EH (cell line): ENCODE results near the gene MN1.

Experiments used
- DNase-seq: peaks from one replicate; pipeline ENCODE4 v3.0.0-alpha.2; 2015; ENCODE audit warnings: low read depth

Gene MN1

DNA sequence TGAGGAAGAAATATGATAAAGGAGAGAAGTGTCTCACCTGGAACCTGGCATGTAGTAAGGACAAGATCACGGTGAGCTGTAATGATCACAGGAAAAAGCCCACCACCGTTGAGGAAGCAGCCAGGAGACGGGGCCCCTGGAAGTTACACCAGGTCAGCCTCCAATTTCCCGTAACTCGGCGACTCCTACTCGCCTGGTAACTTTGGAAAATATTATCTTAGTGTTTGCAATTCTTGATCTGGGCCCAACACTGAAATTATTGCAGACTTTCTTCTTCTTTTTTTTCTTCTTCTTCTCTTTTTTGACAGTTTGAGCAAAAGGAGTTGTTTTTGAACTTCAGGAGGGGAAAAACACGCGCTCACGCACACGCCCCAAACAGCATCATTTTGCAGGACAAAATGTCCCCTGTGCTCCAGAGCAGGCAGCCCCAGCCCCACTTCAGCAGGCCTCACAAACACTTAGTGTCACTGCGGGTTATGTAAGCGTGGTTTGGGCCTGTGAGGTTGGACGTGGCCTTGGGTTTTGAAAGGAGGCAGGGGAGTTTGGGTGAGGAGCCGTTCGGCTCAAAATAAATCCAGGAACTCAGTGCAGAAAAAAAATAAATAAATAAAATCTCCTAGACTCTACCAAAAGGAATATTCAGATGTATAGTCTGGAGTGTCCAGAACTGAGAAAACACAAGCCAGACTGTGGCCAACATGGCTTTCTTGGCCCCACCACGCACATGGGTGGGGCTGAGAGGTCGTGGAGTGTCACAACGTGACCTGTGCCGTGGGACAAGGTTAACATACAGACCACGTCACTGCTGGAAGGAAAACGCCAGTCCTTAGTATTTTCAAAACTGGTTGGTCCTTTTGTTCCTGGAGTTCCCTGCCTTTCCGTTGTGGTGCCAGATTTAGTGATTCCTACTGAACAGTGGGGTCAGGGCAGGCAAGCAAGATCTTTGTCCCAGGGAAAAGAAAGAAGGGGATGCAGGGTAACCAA, 26.3 kb upstream of the MN1 start:
- no peak for DNase-seq

DNA sequence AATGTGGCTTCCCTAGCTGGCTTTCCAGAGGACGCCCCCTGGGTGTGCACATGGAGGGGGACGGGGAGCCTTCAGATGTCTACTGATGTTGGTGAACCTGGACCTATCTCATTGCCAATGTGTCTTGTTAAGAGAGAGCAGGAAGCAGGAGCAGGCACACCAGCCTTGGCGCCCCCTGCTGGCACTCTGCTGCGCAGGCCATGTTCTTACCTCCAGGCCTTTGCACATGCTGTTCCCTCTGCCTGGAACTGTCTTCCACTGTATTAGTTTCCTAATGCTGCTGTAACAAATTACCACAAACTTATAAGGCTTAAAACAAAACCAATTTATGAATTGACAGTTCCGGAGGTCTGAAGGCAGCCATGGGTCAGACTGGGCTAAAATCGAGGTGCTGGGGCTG, 23.6 kb upstream of the MN1 start:
- no peak for DNase-seq

DNA sequence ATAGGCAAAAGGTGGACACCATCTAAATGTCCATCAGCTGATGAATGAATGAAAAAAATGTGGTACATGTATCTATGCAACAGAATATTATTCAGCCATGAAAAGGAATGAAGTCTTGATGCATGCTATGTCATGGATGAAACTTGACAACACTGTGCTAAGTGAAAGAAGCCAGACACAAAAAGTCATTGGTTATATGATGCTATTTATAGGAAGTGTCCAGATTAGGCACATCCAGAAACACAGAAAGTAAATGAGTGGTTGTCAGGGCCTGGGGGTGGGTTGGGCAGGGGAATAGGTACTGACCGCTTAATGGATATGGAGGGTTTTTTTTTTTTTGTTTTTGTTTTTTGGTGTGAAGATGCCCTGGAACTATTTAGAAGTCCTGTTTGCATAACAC, 21.7 kb upstream of the MN1 start:
- DNase-seq: no peak

DNA sequence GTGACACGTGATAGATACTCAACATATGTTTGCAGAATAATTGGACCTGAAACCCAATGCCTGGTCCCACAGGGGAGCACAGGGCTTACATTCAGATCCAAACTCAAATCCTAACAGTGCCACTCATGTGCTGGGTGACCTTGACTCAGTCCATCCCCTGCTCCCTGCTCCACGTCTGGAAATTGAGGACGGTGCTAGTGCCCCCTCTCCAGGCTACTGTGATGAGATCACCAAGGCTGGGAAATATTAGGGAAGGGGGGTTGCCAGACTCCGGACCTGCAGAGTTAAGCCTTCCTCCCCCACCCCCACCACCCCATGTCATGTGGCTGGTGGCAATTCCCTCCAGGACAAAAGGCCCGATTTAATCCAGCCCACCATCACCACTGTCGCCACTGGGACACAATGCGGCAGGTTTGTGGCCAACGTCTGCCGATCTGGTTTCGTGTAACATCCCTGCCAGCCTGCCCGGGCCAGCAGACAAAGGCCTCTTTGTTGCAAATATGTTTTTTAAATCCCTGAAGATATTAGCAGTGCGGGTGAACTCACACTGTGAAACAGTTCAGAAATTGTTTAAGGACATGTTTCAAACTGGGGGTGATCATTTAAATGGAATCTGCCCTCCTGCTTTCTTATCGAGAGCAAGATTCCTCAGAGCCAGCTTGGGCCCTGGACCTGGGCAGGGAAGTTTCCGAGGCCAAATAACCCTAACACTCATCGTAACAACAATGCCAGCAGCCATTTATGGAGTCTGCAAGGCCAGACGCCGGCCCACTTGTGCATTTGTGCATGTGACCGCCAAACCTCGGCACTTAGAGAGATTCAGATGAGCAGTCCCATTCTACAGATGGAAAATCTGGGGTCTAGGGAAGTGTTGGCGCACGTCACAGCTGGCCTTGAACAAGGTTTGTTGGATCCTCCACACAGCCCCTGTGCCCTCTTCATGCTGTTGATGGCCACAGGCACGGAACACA, 19.6 kb upstream of the MN1 start:
- DNase-seq: no peak

DNA sequence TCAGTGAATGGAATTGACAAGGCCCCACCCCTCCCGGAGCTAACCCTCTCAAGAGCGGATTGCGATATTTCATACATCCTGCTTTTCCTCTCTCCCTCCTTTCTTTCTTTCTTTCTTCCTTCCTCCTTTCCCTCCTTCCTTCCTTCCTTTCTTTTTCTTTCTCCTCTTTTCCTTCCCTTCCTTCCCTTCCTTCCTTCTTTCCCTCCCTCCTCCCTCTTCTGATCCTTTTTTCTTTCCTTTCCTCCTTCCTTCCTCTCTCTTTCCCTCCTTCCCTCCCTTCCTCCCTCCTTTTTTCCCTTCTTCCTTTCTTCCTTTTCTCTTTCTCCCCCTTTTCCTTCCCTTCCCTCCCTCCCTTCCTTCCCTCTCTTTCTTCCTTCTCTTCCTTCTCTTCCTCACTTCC, 15.0 kb upstream of the MN1 start:
- no peak for DNase-seq

DNA sequence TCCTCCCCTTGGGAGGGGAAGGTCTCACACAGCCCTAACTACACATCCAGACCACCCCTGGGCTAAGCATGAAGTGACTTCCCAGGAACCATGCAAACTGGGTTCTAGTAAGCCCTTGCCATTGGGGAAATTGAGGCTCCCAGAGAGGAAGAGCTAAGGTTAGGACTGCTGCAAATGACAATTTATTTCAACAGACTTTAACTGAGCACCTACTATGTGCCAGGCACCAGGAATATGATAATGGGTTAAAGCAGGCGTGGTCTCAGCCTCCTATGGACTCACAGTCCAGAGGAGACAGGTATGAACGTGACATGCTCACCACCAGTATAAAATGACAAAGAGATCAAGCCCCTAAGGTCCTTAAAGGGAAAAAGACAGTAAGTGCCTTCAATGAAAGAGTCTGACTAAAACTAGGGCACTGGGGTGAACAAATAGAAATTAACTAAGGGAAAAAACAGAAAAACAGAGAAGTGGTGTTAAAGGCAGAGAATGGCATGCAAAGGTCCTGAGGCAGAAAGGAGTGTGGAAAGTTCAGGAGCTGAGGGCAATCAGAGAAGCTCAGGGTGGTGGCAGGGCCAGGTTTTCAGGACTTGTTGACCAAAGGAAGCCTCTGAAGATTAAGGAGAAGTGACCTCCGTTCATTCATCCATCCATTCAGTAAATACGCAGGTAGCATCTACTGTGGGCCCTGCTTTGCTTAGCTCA, 14.4 kb upstream of the MN1 start:
- DNase-seq: no peak

DNA sequence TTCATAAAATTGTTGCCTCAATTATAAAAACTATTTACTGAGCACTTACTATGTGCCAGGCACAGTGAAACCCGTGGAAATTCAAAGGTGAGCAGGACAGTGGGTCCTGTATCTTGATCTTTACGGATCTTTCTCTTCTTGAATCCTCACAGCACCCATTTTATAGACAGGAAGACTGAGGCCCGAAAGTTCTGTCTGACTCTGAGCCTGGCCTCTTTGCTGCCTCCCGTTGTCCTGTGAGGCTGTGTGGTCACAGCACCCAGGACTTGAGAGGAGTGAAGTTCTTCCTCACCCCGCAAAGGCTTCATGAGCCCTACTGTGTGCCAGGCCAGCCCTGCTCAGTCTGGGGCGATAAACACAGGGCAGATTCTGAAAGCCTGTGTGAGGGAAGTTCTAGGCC, 13.4 kb upstream of the MN1 start:
- DNase-seq: no peak

DNA sequence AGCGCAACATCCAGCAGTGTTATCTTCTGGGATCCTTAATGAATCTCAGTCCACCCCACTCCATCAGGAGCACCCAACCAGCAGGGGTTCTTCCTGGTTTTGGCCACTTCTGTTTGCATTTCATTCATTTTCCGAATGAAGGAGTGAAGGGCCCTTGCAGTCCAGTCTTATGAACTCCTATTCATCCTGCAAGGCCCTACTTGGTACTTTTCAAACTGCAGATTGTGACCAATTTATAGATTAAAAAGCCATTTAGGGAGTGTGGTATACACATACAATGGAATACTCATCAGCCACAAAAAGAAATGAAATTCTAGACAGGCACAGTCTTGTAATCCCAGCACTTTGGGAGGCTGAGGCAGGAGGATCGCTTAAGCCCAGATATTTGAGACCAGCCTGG, 10.2 kb upstream of the MN1 start:
- no peak for DNase-seq

DNA sequence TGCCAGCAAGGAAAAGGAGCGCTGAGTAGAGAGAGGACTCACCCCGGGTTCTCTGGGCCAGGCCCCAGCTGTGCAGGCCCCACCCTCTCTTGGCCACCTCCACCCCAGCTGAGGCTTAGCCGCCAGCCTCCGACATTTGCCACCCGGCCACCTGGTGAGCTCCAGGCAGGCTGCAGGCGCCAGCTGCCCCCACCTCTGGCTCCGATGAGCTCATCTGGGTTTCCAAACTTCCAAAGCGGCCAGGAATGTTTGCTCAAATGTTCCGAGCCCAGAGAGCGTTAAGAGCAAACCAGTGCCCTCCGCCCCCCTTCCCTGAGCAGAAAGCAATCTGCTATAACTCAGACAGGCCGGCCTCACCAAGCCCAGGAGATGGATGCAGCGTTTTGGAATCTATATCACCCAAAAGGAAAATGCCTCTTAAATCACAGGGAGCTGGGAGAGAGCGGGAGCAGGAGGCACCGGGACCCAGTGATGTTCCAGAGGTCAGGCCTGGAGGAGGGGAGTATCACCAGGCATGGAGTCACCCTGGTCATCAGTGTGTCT, 9.1 kb upstream of the MN1 start:
- DNase-seq: peak; percentile 56

DNA sequence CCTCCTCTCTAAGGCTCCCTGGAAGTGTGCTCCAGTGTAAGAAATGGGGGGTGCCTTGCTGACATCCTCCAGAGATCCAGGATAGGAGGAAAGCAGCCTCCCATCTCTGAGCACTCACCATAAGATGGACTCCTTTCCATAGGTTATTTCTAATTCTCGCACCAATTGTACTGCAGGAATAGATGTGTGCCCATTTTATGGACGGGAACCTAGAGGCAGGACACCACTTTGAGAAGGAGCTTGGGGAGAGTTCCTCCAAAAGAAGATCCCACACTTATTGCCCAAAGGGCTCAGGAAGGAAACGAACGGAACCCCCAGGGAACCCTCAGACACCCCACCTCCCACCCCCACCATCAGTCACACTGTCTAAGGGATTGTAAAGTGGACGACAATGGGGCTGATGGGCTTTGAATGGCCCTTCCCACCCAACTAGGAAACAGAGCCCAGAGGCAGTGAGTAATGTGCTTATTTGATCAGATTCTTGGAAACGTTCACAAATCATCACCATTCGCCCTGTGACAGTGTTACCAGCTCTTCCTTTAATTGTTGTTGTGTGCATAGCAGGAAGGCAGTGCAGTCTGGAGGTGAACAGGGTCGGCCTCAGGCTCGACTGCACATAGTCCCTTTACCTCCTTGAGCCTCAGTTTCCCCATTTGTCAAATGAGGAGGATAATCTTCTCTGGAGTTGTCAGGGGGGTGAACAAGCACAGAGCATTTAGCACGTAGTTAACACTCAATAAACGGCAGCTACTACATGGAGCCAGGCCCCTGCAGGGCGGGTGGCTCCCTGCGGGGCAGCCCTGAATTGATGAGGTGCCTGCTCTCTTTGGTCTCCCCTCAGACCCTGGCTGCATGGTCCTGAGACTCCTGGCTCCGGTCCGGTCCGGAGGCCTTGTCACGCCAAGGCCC, 8.4 kb upstream of the MN1 start:
- DNase-seq: peak; percentile 25

DNA sequence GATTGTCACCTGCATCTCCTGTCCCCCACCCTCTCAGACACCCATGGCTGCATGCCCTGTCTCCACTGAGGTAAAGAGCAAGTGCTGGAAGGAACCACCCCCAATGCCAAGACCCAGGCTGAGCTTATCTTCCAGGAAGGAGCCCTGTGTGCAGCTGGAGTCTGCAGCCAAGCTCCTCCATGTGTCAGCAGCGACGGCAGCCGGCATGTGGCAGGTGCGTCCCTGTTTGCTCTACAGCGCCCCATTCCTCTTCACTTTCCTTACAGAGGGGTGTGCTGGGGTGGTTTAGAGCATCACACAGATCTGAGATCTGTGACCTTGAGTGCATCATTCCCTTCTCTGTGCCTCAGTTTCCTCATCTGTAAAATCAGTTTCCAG, 7.7 kb upstream of the MN1 start:
- DNase-seq: no peak

DNA sequence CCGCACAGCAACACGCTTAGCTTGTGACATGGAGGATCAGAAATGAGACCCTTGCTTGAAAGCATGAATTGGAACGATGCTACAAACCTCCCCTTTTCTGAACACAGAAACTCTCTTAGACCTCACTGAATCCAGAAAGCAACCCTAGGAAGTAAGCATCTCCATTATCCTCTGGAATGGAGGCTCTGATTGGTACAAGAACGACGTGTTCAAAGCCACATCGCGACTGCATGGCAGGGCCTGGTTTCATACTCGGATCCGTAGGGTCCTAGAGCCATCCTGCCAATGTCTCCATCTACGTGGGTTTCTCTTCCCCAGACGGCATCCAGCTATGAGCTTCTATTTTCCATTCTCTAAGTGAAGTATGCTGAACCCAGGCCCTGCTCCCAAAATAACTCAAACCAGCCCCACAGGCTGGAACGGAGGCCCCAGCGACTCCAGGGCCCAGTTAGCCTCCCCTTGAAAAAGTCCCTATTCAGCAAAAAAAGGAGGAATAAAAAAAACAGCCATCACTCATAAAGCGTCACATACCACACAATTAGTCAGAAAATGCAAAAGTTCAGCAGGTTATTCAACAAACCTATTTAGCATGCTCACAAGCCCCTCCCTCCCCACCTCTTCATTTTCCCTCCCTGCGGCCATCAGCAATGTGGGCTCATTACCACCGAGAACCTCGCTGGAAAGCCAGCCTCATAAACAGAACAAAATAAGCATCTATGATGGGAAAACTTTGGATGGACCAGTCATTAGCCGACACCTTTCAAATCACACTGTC, 7.1 kb upstream of the MN1 start:
- DNase-seq: no peak

DNA sequence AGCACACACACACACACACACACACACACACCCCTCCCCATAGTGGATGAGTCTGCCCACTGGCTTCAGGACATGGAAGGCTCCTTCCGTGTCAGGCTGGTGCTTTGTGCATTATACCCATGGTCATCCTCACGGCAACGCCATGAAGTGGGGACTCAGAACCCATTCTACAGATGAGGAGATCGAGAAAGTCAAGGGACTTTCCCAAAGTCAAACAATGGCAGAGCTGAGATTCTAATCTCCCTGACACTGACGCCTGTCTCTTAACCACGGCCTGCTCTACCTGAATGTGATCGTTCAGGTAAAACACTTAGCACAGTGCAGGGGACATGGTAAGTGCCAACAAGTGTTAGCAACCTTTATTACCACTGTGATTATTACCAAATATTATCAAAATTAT, 4.3 kb upstream of the MN1 start:
- DNase-seq: no peak

DNA sequence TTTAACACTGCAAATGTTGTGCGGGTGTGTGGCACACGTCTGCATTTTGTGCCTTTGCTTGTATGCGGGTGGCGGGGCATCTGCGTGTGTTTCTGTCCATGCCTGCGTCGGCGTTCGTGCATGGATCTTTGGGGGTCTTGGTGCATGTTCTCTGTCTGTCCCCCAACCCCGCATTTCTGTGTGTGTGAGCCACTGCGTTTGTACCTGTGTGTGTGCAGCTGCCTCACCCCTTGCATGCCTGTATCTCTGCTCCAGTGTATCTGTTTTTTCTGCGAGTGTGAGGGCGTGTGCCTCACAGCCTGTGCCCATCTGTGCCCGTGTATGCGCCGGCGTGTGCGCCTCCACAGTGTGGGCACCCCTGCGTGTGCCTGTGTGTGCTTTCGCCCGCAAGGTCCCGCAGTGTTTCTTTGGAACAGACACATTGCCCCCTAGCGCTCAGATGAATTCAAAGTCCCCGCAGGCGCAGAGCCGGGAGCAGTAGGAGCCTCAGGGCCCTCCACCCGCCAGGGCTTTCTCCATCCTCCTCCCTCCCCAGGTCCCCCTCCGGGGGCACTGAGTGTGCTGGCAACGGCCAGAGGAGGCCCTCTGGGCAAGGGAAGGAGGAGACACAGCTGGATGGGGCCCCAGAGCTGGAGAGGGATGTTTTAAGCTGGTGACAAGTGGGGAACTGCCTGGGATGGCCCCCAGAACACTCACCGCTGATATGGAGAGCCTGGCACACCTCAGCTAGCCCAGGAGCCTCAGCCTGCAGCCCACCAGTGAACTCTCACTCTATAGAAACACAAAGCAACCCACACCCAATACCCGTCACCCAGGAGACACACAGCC, 3.1 kb upstream of the MN1 start:
- DNase-seq: peak; percentile 59

DNA sequence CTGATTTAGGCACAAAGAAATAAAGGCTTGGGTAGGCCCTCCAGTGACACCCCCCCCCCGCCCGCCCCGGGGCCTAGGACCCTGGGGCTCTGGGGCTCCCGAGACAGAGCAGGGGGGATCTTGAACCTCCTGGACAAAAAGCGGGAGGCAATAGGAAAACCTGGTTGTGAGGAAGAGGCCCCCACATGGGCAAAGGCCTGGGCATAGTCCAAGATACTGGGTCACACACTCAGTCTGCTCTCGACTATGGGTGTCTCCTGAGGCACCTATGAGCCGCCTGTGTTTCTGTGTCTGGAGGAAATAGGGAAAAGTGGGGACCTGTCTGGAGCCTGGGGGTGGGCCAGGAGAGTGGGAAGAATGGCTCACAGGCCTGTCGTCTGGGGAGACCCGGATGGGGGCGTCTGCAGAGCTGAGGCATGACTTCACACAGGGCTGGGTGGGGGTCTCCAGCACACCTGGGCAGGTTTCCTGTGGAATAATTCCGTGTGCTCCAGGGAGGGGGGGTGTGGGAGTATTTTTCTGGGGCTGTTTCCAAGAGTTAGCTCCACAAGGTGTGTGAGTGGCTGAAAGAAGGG, 2.4 kb upstream of the MN1 start:
- no peak for DNase-seq

DNA sequence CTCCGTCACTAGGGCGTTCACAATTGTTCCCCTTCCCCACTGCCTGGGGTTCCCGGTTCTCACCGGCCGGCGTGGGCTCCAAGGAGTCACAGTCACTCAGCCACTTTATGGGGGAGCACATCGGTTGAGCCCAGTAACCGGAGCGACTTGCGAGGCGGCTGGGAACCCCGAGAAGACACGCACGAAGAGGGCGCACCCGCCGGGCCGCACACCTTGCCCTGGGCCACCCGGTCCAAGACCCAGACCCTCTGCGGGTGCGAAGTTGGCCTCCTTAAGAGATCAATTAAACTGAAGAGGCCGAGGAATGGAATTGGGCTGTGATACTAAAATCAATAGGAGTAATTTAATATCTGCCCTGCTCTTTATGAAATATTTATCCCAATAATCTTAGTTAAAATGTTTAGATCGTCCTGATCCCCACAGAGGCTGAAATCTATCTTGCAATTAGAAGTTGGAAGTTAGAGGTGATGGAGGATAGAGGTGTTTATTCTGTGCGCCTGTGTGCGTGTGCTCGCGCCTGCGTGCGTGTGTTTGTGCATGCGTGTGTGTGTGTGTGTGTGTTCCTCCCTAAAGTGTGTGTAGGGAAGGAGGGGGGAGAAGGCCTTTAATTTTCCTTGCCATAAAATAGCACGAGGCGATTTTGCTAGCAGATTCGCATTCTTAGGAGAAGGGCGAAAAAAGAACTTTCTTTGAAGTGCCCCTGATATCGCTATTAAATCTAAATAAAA, 954 bp upstream of the MN1 start:
- DNase-seq: no peak

DNA sequence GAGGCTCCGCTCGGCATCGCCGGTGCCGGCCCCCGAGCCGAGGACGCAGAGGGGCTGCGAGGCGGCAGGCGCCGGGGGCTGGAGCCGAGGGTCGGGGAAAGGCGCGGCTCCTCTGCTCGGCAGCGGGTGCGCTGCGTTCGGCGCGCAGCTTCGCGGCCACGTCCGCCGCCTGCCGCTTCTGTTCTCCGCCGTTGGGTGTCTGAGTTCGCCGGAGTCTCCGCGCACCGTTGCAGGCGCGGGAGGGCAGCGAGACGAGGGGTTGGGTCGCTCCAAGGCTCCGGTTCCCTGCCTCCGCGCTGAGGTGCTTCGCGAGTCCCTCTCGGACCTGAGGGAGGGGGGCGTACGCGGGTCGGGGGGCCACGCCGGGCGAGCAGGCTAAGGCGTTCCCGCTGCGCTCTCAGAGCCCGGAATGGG, 347 bp downstream of the MN1 start:
- DNase-seq: peak; percentile 44
